K562 (cell line): Measurements from ENCODE around the gene AHCYL1. TPM values are rescaled to one million over a fixed set of nuclear protein-coding genes. Genes with fewer than 3 reads are reported as not detected.

Source experiments
- CBX2 ChIP-seq: fragments of 200-600 bp; sonication (generic); IDR thresholded peaks from one replicate; pipeline ENCODE4 v1.6.1; 2012; ENCODE audit warnings: mild to moderate bottlenecking, low read length, inconsistent platforms; ENCODE audit not compliant: insufficient read depth, poor library complexity, severe bottlenecking
- CBX5 ChIP-seq: IDR thresholded peaks from 2 replicates; pipeline ENCODE4 v1.6.1; 2014; ENCODE audit warnings: low read depth, borderline replicate concordance
- CC2D1A ChIP-seq: fragments of 450-650 bp; IDR thresholded peaks from 2 replicates; pipeline ENCODE4 v1.6.1; 2017; ENCODE audit warnings: mild to moderate bottlenecking
- ELF4 ChIP-seq: fragments of 450-650 bp; formaldehyde crosslinking; IDR thresholded peaks from 2 replicates; pipeline ENCODE4 v1.4.0; 2022; ENCODE audit warnings: missing genetic modification characterization
- EP400 ChIP-seq: fragments of 450-650 bp; IDR thresholded peaks from 2 replicates; pipeline ENCODE4 v1.6.1; 2017; ENCODE audit warnings: antibody characterized with exemption, mild to moderate bottlenecking, moderate library complexity
- ETV5 ChIP-seq: sonication (generic); formaldehyde crosslinking; IDR thresholded peaks from 2 replicates; pipeline ENCODE4 v1.4.0; 2020; ENCODE audit warnings: low read depth, mild to moderate bottlenecking, missing genetic modification reagents
- HDAC1 ChIP-seq, 2 experiments: fragments of 450-650 bp; IDR thresholded peaks; 2 replicates each; pipeline ENCODE4 v1.6.1; 2016 to 2017; ENCODE audit warnings: inconsistent platforms in 1 of 2, mild to moderate bottlenecking in 1 of 2, moderate library complexity in 1 of 2
- MAZ ChIP-seq, 2 experiments: fragments of 450-650 bp in 1 of 2; sonication (generic) in 1 of 2; formaldehyde crosslinking; IDR thresholded peaks in 1 of 2; conservative IDR thresholded peaks in 1 of 2; 2 replicates each; pipeline versions ENCODE4 v1.4.0 to v1.5.0; 2020; ENCODE audit warnings: mild to moderate bottlenecking in 1 of 2, missing genetic modification reagents in 1 of 2
- MTA1 ChIP-seq: fragments of 450-650 bp; IDR thresholded peaks from 2 replicates; pipeline ENCODE4 v1.6.1; 2017; ENCODE audit warnings: borderline replicate concordance
- NR2F6 ChIP-seq: fragments of 450-650 bp; formaldehyde crosslinking; IDR thresholded peaks from 2 replicates; pipeline ENCODE4 v1.4.0; 2020; ENCODE audit warnings: mild to moderate bottlenecking
- POLR2G ChIP-seq: fragments of 200-400 bp; formaldehyde crosslinking; IDR thresholded peaks from 2 replicates; pipeline ENCODE4 v1.6.1; 2017; ENCODE audit warnings: low read depth, mild to moderate bottlenecking, antibody characterized with exemption, low read length, moderate library complexity
- POLR3G ChIP-seq: IDR thresholded peaks from 2 replicates; pipeline ENCODE4 v1.6.1; 2011; ENCODE audit not compliant: insufficient read length, insufficient replicate concordance; ENCODE audit errors: extremely low read depth
- SOX6 ChIP-seq: fragments of 450-650 bp; IDR thresholded peaks from 2 replicates; pipeline ENCODE4 v1.6.1; 2014; ENCODE audit warnings: mild to moderate bottlenecking
- SPI1 ChIP-seq: IDR thresholded peaks from 2 replicates; pipeline ENCODE4 v1.6.1; 2011; ENCODE audit warnings: low read depth, low read length, control low read depth, borderline replicate concordance
- ZNF133 ChIP-seq: fragments of 250-450 bp; sonication (Bioruptor Pico); IDR thresholded peaks from 2 replicates; pipeline ENCODE4 v1.4.0; 2020; ENCODE audit warnings: mild to moderate bottlenecking
- ZNF23 ChIP-seq: fragments of 250-450 bp; sonication (Bioruptor Pico); IDR thresholded peaks from 2 replicates; pipeline ENCODE4 v1.4.0; 2020; ENCODE audit warnings: mild to moderate bottlenecking
- ZNF239 ChIP-seq: fragments of 250-450 bp; sonication (Bioruptor Pico); IDR thresholded peaks from 2 replicates; pipeline ENCODE4 v1.4.0; 2020; ENCODE audit warnings: mild to moderate bottlenecking
- ZNF431 ChIP-seq: sonication (generic); formaldehyde crosslinking; IDR thresholded peaks from 2 replicates; pipeline ENCODE4 v1.8.0; 2022; ENCODE audit warnings: mild to moderate bottlenecking, missing genetic modification reagents
- ZNF57 ChIP-seq: fragments of 450-650 bp; formaldehyde crosslinking; IDR thresholded peaks from 2 replicates; pipeline ENCODE4 v1.4.0; 2020; ENCODE audit warnings: mild to moderate bottlenecking, moderate library complexity
- polyA plus RNA-seq, 8 experiments: library from polyadenylated mRNA; depleted of rRNA in 4 of 8; stranded (reverse) in 5 of 8; unstranded in 3 of 8; fragments of >200 nt; fragmentation: Nextera tagmentation in 2 of 8; fragmentation: Illumina TruSeq in 1 of 8; extraction: Ambion mirVana in 2 of 8; extraction: Trizol in 1 of 8; gene quantifications; 2 replicates each; pipeline versions ENCODE4 v1.2.1 to v1.2.3, GENCODE V29; 2011 to 2014; ENCODE audit warnings: inconsistent platforms in 1 of 8, missing spikeins in 1 of 8
- total RNA-seq, 7 experiments: library from RNA; depleted of rRNA in 6 of 7; stranded (reverse); fragments of >200 nt in 6 of 7; fragmentation: Illumina TruSeq in 2 of 7; extraction: Trizol in 2 of 7; gene quantifications; 2 replicates each; pipeline versions ENCODE4 v1.2.1 to v1.2.3, GENCODE V29; 2011 to 2021; ENCODE audit warnings: low replicate concordance in 1 of 7
- TF ChIP-seq, protein P1 (sequence below): sonication (generic); formaldehyde crosslinking; IDR thresholded peaks from 2 replicates; pipeline ENCODE4 v1.8.1; 2023; ENCODE audit warnings: mild to moderate bottlenecking, missing genetic modification reagents
- TF ChIP-seq, protein P2 (sequence below): sonication (generic); formaldehyde crosslinking; IDR thresholded peaks from 2 replicates; pipeline ENCODE4 v1.8.0; 2022; ENCODE audit warnings: missing genetic modification reagents, mild to moderate bottlenecking, moderate library complexity, borderline replicate concordance
- TF ChIP-seq, protein P3 (sequence below): fragments of 250-450 bp; sonication (Bioruptor Pico); IDR thresholded peaks from 2 replicates; pipeline ENCODE4 v1.6.1; 2021; ENCODE audit warnings: mild to moderate bottlenecking
- TF ChIP-seq, protein P4 (sequence below): fragments of 250-450 bp; sonication (Bioruptor Pico); IDR thresholded peaks from 2 replicates; pipeline ENCODE4 v1.4.0; 2020; ENCODE audit warnings: mild to moderate bottlenecking, moderate library complexity

The AHCYL1 gene
- total and polyA plus RNA-seq, 9 of the 15 experiments (the other 6 are each of a cell fraction or from before 2014, with no cell fraction given), result 27.3 to 118 (median 44.5) TPM

DNA sequence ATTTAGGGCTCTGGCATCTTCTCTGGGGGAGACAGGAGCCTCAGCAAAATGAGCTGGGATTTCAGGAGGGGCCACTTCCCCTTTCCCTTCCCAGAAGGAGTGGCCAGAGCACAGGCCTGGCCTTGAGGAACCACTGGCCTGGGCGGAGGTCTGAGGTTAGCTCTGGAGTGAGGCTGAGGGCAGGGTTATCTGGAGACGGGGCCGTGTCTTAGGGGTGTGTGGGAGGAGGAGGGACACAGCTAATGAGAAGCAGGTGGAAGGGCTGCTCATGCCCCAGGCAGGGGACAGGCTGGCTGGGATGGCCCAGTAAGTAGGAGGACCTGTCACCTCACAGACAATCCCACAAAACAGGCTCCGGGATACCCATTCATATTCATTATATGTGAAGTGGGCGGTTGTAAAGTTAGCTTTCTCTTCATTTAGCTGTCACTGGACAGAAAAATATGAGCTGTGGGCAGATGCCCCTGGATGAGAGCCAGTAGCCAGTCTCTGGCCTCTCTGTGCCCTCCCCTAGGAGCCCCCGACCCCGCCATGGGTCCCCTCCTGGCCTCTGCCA is 73.5 kb downstream of the AHCYL1 start (continued):
- TF ChIP-seq ZNF431 (CRISPR knock-in tag), result no peak
- TF ChIP-seq, protein P1, sequence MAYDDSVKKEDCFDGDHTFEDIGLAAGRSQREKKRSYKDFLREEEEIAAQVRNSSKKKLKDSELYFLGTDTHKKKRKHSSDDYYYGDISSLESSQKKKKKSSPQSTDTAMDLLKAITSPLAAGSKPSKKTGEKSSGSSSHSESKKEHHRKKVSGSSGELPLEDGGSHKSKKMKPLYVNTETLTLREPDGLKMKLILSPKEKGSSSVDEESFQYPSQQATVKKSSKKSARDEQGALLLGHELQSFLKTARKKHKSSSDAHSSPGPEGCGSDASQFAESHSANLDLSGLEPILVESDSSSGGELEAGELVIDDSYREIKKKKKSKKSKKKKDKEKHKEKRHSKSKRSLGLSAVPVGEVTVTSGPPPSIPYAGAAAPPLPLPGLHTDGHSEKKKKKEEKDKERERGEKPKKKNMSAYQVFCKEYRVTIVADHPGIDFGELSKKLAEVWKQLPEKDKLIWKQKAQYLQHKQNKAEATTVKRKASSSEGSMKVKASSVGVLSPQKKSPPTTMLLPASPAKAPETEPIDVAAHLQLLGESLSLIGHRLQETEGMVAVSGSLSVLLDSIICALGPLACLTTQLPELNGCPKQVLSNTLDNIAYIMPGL (CRISPR knock-in tag), result no peak
- 0 out of 2 replicates have a peak, but pooled peaks have one; percentile 37 for TF ChIP-seq ETV5 (CRISPR knock-in tag)
- no peak for TF ChIP-seq ELF4 (CRISPR knock-in tag)
- TF ChIP-seq, protein P2, sequence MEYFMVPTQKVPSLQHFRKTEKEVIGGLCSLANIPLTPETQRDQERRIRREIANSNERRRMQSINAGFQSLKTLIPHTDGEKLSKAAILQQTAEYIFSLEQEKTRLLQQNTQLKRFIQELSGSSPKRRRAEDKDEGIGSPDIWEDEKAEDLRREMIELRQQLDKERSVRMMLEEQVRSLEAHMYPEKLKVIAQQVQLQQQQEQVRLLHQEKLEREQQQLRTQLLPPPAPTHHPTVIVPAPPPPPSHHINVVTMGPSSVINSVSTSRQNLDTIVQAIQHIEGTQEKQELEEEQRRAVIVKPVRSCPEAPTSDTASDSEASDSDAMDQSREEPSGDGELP (CRISPR knock-in tag), result peak; percentile 40; the same call in 1 of the 2 replicates
- TF ChIP-seq ZNF239 (CRISPR knock-in tag), result no peak
- no peak for TF ChIP-seq CC2D1A
- peak; percentile 47 to 57; a peak in 1 of 4 replicates for TF ChIP-seq MAZ (CRISPR knock-in tag; conservative IDR thresholded peaks at IDR 0.05 in 1 of 2, IDR thresholded peaks at IDR 0.05 in 1 of 2)
- TF ChIP-seq POLR2G, result 0 out of 2 replicates have a peak, but pooled peaks have one; percentile 22
- TF ChIP-seq CBX5, result no peak
- 0 out of 4 replicates have a peak, but pooled peaks of 1 of the 2 experiments have one; percentile 24 for TF ChIP-seq HDAC1 (IDR thresholded peaks at IDR 0.05)
- TF ChIP-seq POLR3G, result no peak
- TF ChIP-seq, protein P3, sequence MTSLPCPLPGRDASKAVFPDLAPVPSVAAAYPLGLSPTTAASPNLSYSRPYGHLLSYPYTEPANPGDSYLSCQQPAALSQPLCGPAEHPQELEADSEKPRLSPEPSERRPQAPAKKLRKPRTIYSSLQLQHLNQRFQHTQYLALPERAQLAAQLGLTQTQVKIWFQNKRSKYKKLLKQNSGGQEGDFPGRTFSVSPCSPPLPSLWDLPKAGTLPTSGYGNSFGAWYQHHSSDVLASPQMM (CRISPR knock-in tag), result no peak
- TF ChIP-seq SOX6, result peak; percentile 54; the same call in 1 of the 2 replicates
- no peak for TF ChIP-seq EP400
- TF ChIP-seq NR2F6 (CRISPR knock-in tag), result no peak
- TF ChIP-seq ZNF23 (CRISPR knock-in tag), result no peak
- TF ChIP-seq MTA1, result no peak; the same call in 1 of the 2 replicates
- no peak for TF ChIP-seq ZNF57 (CRISPR knock-in tag)
- TF ChIP-seq ZNF133 (CRISPR knock-in tag), result no peak
- TF ChIP-seq CBX2, result no peak
- TF ChIP-seq, protein P4, sequence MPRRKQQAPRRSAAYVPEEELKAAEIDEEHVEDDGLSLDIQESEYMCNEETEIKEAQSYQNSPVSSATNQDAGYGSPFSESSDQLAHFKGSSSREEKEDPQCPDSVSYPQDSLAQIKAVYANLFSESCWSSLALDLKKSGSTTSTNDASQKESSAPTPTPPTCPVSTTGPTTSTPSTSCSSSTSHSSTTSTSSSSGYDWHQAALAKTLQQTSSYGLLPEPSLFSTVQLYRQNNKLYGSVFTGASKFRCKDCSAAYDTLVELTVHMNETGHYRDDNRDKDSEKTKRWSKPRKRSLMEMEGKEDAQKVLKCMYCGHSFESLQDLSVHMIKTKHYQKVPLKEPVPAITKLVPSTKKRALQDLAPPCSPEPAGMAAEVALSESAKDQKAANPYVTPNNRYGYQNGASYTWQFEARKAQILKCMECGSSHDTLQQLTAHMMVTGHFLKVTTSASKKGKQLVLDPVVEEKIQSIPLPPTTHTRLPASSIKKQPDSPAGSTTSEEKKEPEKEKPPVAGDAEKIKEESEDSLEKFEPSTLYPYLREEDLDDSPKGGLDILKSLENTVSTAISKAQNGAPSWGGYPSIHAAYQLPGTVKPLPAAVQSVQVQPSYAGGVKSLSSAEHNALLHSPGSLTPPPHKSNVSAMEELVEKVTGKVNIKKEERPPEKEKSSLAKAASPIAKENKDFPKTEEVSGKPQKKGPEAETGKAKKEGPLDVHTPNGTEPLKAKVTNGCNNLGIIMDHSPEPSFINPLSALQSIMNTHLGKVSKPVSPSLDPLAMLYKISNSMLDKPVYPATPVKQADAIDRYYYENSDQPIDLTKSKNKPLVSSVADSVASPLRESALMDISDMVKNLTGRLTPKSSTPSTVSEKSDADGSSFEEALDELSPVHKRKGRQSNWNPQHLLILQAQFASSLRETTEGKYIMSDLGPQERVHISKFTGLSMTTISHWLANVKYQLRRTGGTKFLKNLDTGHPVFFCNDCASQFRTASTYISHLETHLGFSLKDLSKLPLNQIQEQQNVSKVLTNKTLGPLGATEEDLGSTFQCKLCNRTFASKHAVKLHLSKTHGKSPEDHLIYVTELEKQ, result no peak
- peak; percentile 98 for TF ChIP-seq SPI1
